Activated CD8-positive, alpha-beta memory T cell treated with anti-CD3 and anti-CD28 coated beads for 4 hours (primary cell): ENCODE results near the gene ZFAND2B.
"Not testable (repeated sequence)": the region's sequence is repeated elsewhere in the genome, so short reads cannot be mapped to it uniquely, and the experiment has no call there.

Experiments
- DNase-seq, 2 donors: peaks; one replicate each; pipeline ENCODE4 v3.0.0-alpha.2; 2020; ENCODE audit warnings: low read depth in 2 of 2

Gene ZFAND2B

GRCh38 chr2:219175928-219176817, 30.4 kb upstream of the ZFAND2B start:
- no peak for DNase-seq

- DNase-seq, result peak; percentile 54 to 70
These were observed 29.6 kb upstream of the ZFAND2B start, which contains the start of gene CNPPD1 for GRCh38 chr2:219176818-219177551. TSS of gene CNPPD1 (minus strand) at chr2:219176925. CDS start at chr2:219176828, 97 bp downstream.

GRCh38 chr2:219177552-219178376, 28.8 kb upstream of the ZFAND2B start, which contains the start of gene RETREG2:
TSS of gene RETREG2 (plus strand) at chr2:219178275. CDS start at chr2:219178353, 78 bp downstream.
- DNase-seq, result peak; percentile 58 to 59

- no peak for DNase-seq
These were observed 28.0 kb upstream of the ZFAND2B start for GRCh38 chr2:219178377-219179175.

- no peak for DNase-seq
These were observed 26.7 kb upstream of the ZFAND2B start for GRCh38 chr2:219179601-219180465.

GRCh38 chr2:219180961-219181360, 25.6 kb upstream of the ZFAND2B start:
- DNase-seq, result no peak

GRCh38 chr2:219181531-219181930, 25.1 kb upstream of the ZFAND2B start:
- no peak for DNase-seq

GRCh38 chr2:219182331-219183150, 24.0 kb upstream of the ZFAND2B start:
- no peak for DNase-seq

GRCh38 chr2:219183151-219183772, 23.3 kb upstream of the ZFAND2B start:
- no peak for DNase-seq

GRCh38 chr2:219184121-219184520, 22.5 kb upstream of the ZFAND2B start:
- DNase-seq, result no peak

GRCh38 chr2:219186754-219187456, 19.7 kb upstream of the ZFAND2B start:
- no peak for DNase-seq

GRCh38 chr2:219197388-219197787, 9.2 kb upstream of the ZFAND2B start:
- no peak for DNase-seq

- DNase-seq, result no peak
These were observed 7.6 kb upstream of the ZFAND2B start for GRCh38 chr2:219198974-219199373.

- no peak for DNase-seq
These were observed 6.9 kb upstream of the ZFAND2B start for GRCh38 chr2:219199470-219200211.

- not testable (repeated sequence) for DNase-seq
These were observed 5.9 kb upstream of the ZFAND2B start for GRCh38 chr2:219200502-219201326.

GRCh38 chr2:219201331-219201730, 5.3 kb upstream of the ZFAND2B start:
- DNase-seq, result not testable (repeated sequence)
